Mucosa of gallbladder (tissue), 1 donor: ENCODE results near the gene TREML4. TPM values are rescaled to one million over a fixed set of nuclear protein-coding genes. Genes with fewer than 3 reads are reported as not detected.
"Not testable (repeated sequence)": the region's sequence is repeated elsewhere in the genome, so short reads cannot be mapped to it uniquely, and the experiment has no call there.

Experiments used
- DNase-seq: peaks from one replicate; pipeline ENCODE4 v3.0.0-alpha.2; 2020; ENCODE audit warnings: low spot score
- total RNA-seq: library from RNA; stranded (reverse); gene quantifications from one replicate; pipeline ENCODE4 v1.2.1, GENCODE V29; 2021
- donor health status: DM: no; HTN: no; CAD: no.

TREML4 gene
- total RNA-seq, 1 donor from 2014 or later, result not detected

GRCh38 chr6:41204156-41204555 is 24.0 kb upstream of the TREML4 start:
- DNase-seq, result no peak

GRCh38 chr6:41208439-41209106 is 19.6 kb upstream of the TREML4 start:
- DNase-seq, result no peak

- no peak for DNase-seq
Observed at GRCh38 chr6:41209547-41210320, 18.4 kb upstream of the TREML4 start.

GRCh38 chr6:41214559-41215238 is 13.4 kb upstream of the TREML4 start:
- no peak for DNase-seq

GRCh38 chr6:41215777-41216176 is 12.4 kb upstream of the TREML4 start:
- DNase-seq, result no peak

GRCh38 chr6:41216616-41217015 is 11.5 kb upstream of the TREML4 start:
- no peak for DNase-seq

DNA sequence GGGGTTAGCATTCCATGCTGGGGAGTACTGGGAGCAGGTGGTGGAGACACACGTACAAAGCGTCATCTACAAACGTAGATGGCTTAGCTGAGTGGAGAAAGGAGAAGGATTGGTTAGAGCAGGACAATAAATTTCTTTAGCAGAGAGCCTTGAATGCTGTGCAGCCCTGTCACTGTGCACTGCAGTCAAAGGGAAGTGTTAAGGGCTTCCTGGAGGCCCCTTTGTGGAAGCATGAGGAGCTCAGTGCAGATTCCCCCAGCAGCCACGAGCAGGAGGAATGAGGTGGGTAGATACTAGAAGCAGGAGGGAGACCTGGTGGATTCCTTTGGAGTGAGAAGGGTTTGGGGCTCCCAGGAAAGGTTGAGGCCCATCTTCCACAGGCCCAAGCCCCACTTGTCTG is 6.1 kb upstream of the TREML4 start:
- DNase-seq, result no peak

DNA sequence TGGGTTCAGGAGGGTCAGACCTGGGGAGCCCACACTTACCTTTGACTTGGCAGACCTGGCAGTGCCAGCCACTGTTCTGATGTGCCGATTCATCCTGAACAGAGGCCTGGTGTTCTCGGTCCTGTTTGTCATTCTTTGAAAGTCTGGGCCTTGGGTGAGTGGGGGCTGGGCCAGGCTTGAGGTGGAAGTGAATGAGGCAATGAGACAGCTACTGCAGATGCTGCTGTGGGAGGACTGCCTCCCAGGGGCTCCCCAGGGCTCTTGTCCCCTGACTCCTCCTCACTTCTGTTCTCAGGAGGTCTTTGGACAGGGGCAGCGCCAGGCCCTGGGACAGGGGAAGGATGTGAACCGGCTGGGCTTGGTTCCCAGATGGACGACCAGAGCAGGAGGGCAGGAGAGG is 5.6 kb upstream of the TREML4 start:
- no peak for DNase-seq

- DNase-seq, result no peak
Observed at GRCh38 chr6:41224800-41225199, 3.3 kb upstream of the TREML4 start.

- DNase-seq, result no peak
Observed at GRCh38 chr6:41226752-41227151, 1.4 kb upstream of the TREML4 start.

GRCh38 chr6:41228616-41229015 is 467 bp downstream of the TREML4 start:
- no peak for DNase-seq

DNA sequence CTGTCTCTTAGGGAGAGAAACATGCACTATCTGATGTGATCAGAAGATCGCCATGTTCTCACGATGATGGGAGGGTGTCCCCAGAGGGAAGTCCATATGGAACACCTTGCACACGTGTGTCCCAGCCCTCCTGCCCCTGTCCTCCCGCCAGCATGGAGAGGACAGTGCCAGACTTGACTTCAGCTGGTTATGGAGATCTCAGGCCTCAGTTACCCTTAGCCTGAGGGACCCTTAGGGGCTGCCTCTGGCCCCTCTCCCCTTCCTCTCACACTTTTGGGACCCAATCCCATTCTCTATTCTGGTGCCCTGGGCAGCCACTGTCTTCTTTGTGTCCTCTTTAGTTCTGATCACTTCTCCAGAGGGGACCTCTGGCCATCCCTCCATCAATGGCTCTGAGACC is 1.6 kb downstream of the TREML4 start:
- no peak for DNase-seq

GRCh38 chr6:41231246-41231645 is 3.1 kb downstream of the TREML4 start:
- DNase-seq, result no peak

DNA sequence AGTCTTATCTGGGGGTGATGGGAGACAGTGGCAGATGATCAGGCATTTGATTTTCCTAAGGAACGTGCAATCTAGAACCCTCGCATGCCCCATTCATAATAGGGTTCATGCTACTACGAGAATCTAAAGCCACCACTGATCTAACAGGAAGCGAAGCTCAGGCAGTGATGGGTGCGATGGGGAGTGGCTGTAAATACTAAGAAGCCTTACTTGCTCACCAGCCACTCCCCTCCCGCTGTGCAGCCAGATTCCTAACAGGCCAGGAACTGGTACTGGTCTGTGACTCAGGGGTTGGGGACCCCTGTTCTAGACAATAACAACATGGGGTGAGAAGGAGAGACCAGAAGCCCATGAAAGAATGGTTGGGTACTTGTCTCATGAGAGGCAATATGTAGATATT is 4.5 kb downstream of the TREML4 start:
- no peak for DNase-seq

- DNase-seq, result no peak
Observed at GRCh38 chr6:41236276-41236675, 8.1 kb downstream of the TREML4 start.

- DNase-seq, result no peak
Observed at GRCh38 chr6:41237128-41237527, 9.0 kb downstream of the TREML4 start.

DNA sequence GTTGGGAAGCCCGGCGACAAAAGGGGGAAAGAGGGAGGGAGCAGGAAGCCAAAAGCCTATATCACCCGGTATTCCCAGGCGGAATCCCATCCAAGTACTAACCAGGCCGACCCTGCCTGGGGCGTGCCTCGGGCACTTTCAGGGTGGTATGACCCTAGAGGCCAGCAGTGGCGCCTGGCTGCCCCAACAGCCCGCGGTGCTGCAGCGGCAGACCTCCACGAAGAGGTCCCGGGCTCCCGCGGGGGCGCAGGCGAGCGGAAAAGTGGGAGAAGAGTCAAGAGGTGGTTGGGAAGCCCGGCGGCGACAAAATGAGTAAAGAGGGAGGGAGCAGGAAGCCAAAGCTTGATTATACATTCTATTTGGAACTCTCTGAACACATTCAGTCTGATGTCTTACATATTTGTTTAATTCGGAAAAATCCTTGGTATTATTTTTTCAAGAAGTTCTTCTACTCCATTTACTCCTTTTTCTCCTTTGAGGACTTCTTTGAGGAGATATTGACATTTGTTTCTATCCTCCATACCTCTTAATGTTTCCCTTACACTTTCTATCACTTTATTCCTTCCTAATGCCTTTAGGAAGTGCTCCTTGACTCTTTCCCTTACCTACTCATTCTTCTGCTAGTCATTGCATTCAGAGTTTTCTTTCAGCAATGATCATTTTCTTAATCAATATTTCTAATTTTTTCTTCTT is 11.5 kb downstream of the TREML4 start:
- DNase-seq, result no peak

DNA sequence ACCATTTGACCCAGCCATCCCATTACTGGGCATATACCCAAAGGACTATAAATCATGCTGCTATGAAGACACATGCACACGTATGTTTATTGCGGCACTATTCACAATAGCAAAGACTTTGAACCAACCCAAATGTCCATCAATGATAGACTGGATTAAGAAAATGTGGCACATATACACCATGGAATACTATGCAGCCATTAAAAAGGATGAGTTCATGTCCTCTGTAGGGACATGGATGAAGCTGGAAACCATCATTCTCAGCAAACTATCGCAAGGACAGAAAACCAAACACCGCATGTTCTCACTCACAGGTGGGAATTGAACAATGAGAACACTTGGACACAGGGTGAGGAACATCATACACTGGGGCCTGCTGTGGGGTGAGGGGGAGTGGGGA is 18.4 kb downstream of the TREML4 start:
- not testable (repeated sequence) for DNase-seq

DNA sequence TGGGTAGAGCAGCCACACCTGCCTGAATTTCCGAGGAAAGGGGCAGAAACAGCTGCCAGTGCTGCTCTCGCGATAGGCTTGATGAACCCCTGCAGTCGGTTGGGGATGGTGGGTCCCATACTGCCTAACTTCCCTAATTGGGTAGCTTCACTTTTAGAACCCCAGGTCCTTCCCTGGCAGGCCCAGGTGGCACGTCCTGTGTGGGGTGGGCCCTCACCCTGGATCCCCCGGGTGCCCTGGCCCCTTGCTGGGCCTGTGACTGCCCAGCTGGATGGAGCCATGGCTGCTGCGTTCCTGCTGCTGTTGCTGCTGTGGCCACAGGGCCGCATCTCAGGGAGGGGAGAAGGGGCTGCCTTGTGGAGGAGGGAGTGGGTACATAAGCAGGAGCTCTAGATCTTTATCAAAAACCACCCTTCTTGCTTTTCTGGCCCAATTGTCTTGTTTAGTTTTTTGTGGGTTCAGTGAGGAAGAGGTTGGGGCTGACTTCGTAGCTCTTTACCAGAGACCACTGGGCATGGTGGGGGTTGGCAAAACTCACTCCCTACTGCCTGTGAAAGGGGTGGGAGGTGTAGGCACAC is 19.2 kb downstream of the TREML4 start:
- no peak for DNase-seq

DNA sequence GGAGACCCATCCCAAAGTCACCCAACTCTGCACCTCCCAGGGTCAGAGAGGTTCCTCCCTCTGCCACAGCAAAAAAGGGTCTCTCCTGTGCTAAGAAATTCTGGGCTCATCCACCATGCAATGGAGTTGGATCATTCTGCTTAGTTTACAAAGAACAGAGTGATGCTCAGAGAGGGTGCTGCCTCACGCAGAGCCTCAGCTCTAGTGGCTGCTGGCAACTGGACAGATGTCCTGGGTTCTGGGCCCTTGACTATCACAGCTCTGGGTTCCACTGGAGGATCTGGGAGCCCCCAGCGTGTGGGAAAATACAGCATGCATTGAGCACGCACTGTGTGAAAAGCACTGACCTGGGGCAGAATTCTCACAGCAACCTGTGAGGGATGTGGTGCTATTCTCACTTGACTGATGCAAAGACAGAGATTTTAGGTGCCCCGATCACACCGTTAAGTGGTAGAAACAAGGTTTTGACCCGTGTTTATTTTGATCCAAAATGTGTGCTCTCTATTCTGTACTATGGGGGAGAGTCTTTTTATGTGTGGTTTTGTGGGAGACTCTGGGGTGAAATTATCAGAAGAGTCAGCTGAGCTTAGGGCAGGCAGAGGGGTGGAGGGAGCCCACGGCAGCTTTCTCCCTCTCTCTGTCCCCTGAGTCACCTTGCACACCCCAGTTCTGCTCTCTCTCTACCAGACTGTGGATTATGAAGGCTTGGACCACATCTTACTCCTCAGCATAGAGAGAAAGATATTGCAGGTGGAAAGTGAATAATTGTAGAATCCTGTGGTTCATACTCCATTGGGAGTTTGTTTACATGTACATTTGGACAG is 19.9 kb downstream of the TREML4 start:
- no peak for DNase-seq
